Liver (tissue), 9 donors: ENCODE data around the gene SEMA6B. TPM values are rescaled to one million over a fixed set of nuclear protein-coding genes. Genes with fewer than 3 reads are reported as not detected.

Source experiments
- DNase-seq: peaks from one replicate; pipeline ENCODE4 v3.0.0-alpha.2; 2017; ENCODE audit warnings: low spot score
- H3K27ac ChIP-seq, 2 donors: one replicate each; pipeline ENCODE4 v1.7.0; 2013; ENCODE audit warnings: inconsistent platforms in 2 of 2, low read length in 2 of 2, control low read depth in 1 of 2, low read depth in 1 of 2, mild to moderate bottlenecking in 1 of 2
- H3K27me3 ChIP-seq, 4 donors: one replicate each; pipeline versions ENCODE4 v1.6.1 to v1.7.0; 2013; ENCODE audit warnings: low read length in 3 of 4, inconsistent platforms in 1 of 4, mild to moderate bottlenecking in 1 of 4, moderate library complexity in 1 of 4; ENCODE audit not compliant: control insufficient read depth in 4 of 4, insufficient read depth in 4 of 4
- H3K36me3 ChIP-seq, 4 donors: one replicate each; pipeline versions ENCODE4 v1.6.1 to v1.7.0; 2013; ENCODE audit warnings: low read length in 3 of 4, mild to moderate bottlenecking in 3 of 4, low read depth in 1 of 4, moderate library complexity in 1 of 4; ENCODE audit not compliant: control insufficient read depth in 4 of 4, insufficient read depth in 3 of 4
- H3K4me1 ChIP-seq, 4 donors: one replicate each; pipeline versions ENCODE4 v1.6.1 to v1.7.0; 2013; ENCODE audit warnings: low read length in 3 of 4, mild to moderate bottlenecking in 3 of 4, moderate library complexity in 1 of 4; ENCODE audit not compliant: control insufficient read depth in 4 of 4, insufficient read depth in 4 of 4
- H3K4me3 ChIP-seq, 3 donors: one replicate each; pipeline versions ENCODE4 v1.6.1 to v1.7.0; 2013; ENCODE audit warnings: low read length in 3 of 3, control low read depth in 1 of 3, low read depth in 1 of 3, mild to moderate bottlenecking in 1 of 3
- H3K9ac ChIP-seq, 2 donors: one replicate each; pipeline ENCODE4 v1.7.0; 2013; ENCODE audit warnings: low read length in 2 of 2, mild to moderate bottlenecking in 2 of 2, moderate library complexity in 2 of 2, control low read depth in 1 of 2, low read depth in 1 of 2
- H3K9me3 ChIP-seq, 4 donors: one replicate each; pipeline versions ENCODE4 v1.6.1 to v1.7.0; 2013; ENCODE audit warnings: low read length in 3 of 4; ENCODE audit not compliant: control insufficient read depth in 4 of 4
- CTCF ChIP-seq: fragments of 150-350 bp; IDR thresholded peaks from 2 replicates; pipeline ENCODE4 v1.5.1; 2017; ENCODE audit warnings: improper control_type of control experiment, low read depth, low read length; ENCODE audit not compliant: missing input control
- EGR1 ChIP-seq, 2 donors: IDR thresholded peaks; 2 replicates each; pipeline ENCODE4 v1.6.1; 2016 to 2018; ENCODE audit warnings: antibody characterized with exemption in 2 of 2, low read depth in 2 of 2
- FOXA1 ChIP-seq: IDR thresholded peaks from 2 replicates; pipeline ENCODE4 v1.6.1; 2016; ENCODE audit warnings: antibody characterized with exemption
- GABPA ChIP-seq, 2 donors: IDR thresholded peaks in 1 of 2; conservative IDR thresholded peaks in 1 of 2; 2 replicates each; pipeline ENCODE4 v1.6.1; 2016; ENCODE audit warnings: antibody characterized with exemption in 2 of 2, mild to moderate bottlenecking in 1 of 2, moderate library complexity in 1 of 2
- HNF4A ChIP-seq, 2 donors: conservative IDR thresholded peaks; 2 replicates each; pipeline ENCODE4 v1.6.1; 2016; ENCODE audit warnings: antibody characterized with exemption in 2 of 2, mild to moderate bottlenecking in 2 of 2
- HNF4G ChIP-seq: IDR thresholded peaks from 2 replicates; pipeline ENCODE4 v1.6.1; 2016; ENCODE audit warnings: antibody characterized with exemption
- MAX ChIP-seq: IDR thresholded peaks from 2 replicates; pipeline ENCODE4 v1.6.1; 2016; ENCODE audit warnings: antibody characterized with exemption
- RAD21 ChIP-seq, 2 donors: IDR thresholded peaks; 2 replicates each; pipeline ENCODE4 v1.6.1; 2016; ENCODE audit warnings: antibody characterized with exemption in 2 of 2, mild to moderate bottlenecking in 2 of 2
- REST ChIP-seq: IDR thresholded peaks from 2 replicates; pipeline ENCODE4 v1.6.1; 2016; ENCODE audit warnings: antibody characterized with exemption, mild to moderate bottlenecking
- SP1 ChIP-seq: IDR thresholded peaks from 2 replicates; pipeline ENCODE4 v1.6.1; 2018; ENCODE audit warnings: antibody characterized with exemption, mild to moderate bottlenecking
- TAF1 ChIP-seq: conservative IDR thresholded peaks from 2 replicates; pipeline ENCODE4 v1.6.1; 2016; ENCODE audit warnings: antibody characterized with exemption, mild to moderate bottlenecking
- ZBTB33 ChIP-seq: IDR thresholded peaks from 2 replicates; pipeline ENCODE4 v1.6.1; 2016; ENCODE audit warnings: antibody characterized with exemption
- whole genome bisulfite sequencing: extraction: QIAGEN DNeasy Blood & Tissue Kit; methylation state at CpG from one replicate; pipeline ENCODE4 v1.1.7; 2013; 5-methylcytosine and 5-hydroxymethylcytosine counted together
- polyA plus RNA-seq, 2 donors: library from polyadenylated mRNA; stranded (reverse) in 1 of 2; unstranded in 1 of 2; fragments of 200-250 nt in 1 of 2; fragments of >200 nt in 1 of 2; fragmentation: Nextera tagmentation in 1 of 2; extraction: Ambion mirVana in 1 of 2; gene quantifications; one replicate each; pipeline versions ENCODE4 v1.2.1 to v1.2.3, GENCODE V29; 2013 to 2015
- total RNA-seq, 2 donors: library from RNA; depleted of rRNA; stranded (reverse); fragments of >200 nt; gene quantifications; one replicate each; pipeline ENCODE4 v1.2.3, GENCODE V29; 2014
- donor health status: healthy.
- donor health status: healthy.
- donor health status: healthy.
- donor health status: healthy.
- donor health status: healthy.

SEMA6B gene
- total and polyA plus RNA-seq, 4 donors: 0.58 to 3.2 (median 2.9) TPM

- Histone ChIP-seq H3K4me1 (peaks cover 18 to 61% (median 56%) of the 10 kb centered on the region in 4 donors), H3K9me3 (no peaks in the 10 kb centered on the region), H3K27me3 (no peaks in the 10 kb centered on the region), H3K36me3 (peaks cover 0 to 16% (median 8%) of the 10 kb centered on the region in 4 donors), H3K9ac (no peak overlapping the region), H3K27ac (no peak overlapping the region), H3K4me3 (no peak overlapping the region)
- TF ChIP-seq MAX (no peak), SP1 (no peak), RAD21 (IDR thresholded peaks at IDR 0.05) (no peak), HNF4G (no peak), CTCF (no peak), HNF4A (conservative IDR thresholded peaks at IDR 0.05) (no peak), GABPA (IDR thresholded peaks at IDR 0.05 in 1 of 2, conservative IDR thresholded peaks at IDR 0.05 in 1 of 2) (no peak)
- WGBS: 91% methylated on average over 15 of the region's 15 CpGs
- DNase-seq: no peak
These were observed 37.0 kb downstream of the SEMA6B start for GRCh38 chr19:4522291-4523002.

GRCh38 chr19:4521888-4522242, 37.6 kb downstream of the SEMA6B start:
- H3K9ac ChIP-seq: no peak overlapping the region
- H3K9me3 ChIP-seq: no peaks in the 10 kb centered on the region
- H3K27me3 ChIP-seq: no peaks in the 10 kb centered on the region
- 89% methylated on average over 5 of the region's 5 CpGs for WGBS
- H3K27ac ChIP-seq: peak overlapping the region; percentile 6 to 41
- H3K4me1 ChIP-seq: peaks cover 18 to 67% (median 62%) of the 10 kb centered on the region in 4 donors
- DNase-seq: no peak
- H3K36me3 ChIP-seq: peaks cover 0 to 16% (median 8%) of the 10 kb centered on the region in 4 donors
- no peak overlapping the region for H3K4me3 ChIP-seq
- TF ChIP-seq TAF1 (no peak), HNF4A (conservative IDR thresholded peaks at IDR 0.05) (no peak), EGR1 (IDR thresholded peaks at IDR 0.05; ENCODE audit: low read depth in 2 of 2) (no peak), RAD21 (IDR thresholded peaks at IDR 0.05) (no peak), CTCF (no peak), GABPA (IDR thresholded peaks at IDR 0.05 in 1 of 2, conservative IDR thresholded peaks at IDR 0.05 in 1 of 2) (no peak), FOXA1 (no peak), MAX (no peak), ZBTB33 (no peak), HNF4G (no peak), REST (no peak)
